ENCODE results near the gene RASGRP4.
"Not testable (repeated sequence)": the region's sequence is repeated elsewhere in the genome, so short reads cannot be mapped to it uniquely, and the experiment has no call there.

The RASGRP4 gene, protein sequence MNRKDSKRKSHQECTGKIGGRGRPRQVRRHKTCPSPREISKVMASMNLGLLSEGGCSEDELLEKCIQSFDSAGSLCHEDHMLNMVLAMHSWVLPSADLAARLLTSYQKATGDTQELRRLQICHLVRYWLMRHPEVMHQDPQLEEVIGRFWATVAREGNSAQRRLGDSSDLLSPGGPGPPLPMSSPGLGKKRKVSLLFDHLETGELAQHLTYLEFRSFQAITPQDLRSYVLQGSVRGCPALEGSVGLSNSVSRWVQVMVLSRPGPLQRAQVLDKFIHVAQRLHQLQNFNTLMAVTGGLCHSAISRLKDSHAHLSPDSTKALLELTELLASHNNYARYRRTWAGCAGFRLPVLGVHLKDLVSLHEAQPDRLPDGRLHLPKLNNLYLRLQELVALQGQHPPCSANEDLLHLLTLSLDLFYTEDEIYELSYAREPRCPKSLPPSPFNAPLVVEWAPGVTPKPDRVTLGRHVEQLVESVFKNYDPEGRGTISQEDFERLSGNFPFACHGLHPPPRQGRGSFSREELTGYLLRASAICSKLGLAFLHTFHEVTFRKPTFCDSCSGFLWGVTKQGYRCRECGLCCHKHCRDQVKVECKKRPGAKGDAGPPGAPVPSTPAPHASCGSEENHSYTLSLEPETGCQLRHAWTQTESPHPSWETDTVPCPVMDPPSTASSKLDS

DNA sequence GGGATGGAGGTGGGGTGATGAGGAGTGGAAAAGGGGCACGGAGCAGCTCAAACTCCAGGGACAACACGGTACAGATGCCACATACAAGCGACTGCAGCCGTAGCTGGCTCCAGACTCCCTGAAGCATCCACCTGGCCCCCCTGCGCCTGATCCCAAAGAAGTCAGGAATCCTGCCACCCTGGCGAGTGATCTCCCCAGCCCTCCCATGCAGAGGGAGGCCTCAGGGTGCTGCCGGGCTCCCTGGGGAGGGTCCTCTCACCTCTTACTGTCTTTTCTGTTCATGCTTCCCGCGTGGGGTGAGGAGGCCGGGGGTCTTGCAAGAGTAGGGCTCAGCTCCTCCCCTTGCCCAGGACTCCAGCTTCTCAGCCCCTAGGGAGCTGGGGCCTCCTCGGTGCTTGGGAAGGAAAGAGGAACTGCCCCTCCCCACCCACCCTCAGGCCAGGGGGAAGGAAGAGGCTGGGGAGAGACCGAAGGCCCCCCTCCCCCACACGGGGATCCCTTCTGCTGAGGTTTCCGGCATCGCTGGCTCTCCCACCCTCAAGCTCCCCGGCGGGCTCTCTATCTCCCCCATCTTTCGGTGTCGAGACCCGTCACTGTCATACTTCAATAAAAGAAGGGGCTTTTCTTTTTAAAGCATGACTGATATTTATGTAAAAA is at the start of gene RASGRP4:
Gene RASGRP4 (minus strand): TSS at position 410 of the 657 bp plus-strand sequence. CDS start 128 bp downstream, at position 282.
- H3K4me3 ChIP-seq (ENCODE audit: low read depth, low read length): no peak within 1 kb of the TSS
- TF ChIP-seq, protein P1, sequence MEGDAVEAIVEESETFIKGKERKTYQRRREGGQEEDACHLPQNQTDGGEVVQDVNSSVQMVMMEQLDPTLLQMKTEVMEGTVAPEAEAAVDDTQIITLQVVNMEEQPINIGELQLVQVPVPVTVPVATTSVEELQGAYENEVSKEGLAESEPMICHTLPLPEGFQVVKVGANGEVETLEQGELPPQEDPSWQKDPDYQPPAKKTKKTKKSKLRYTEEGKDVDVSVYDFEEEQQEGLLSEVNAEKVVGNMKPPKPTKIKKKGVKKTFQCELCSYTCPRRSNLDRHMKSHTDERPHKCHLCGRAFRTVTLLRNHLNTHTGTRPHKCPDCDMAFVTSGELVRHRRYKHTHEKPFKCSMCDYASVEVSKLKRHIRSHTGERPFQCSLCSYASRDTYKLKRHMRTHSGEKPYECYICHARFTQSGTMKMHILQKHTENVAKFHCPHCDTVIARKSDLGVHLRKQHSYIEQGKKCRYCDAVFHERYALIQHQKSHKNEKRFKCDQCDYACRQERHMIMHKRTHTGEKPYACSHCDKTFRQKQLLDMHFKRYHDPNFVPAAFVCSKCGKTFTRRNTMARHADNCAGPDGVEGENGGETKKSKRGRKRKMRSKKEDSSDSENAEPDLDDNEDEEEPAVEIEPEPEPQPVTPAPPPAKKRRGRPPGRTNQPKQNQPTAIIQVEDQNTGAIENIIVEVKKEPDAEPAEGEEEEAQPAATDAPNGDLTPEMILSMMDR (IDR thresholded peaks at IDR 0.05; ENCODE audit: low read depth, low read length): no peak

DNA sequence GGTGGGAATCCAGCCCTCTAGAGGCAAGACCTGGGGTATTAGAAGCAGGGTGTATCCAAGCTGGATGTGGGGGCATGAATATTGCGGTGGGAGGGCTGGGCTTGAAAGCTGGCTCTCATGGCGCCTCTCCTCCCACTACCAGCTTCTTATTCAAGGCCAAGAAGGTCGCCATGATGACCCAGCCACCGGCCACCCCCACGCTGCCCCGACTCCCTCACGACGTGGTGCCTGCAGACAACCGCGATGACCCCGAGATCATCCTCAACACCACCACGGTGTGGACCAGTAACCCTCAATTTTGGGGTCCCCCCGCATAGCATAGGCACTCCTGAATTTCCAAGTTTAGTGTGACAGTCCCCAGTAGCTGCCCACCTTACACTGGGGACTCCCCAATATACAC is 49.2 kb upstream of the RASGRP4 start:
- TF ChIP-seq, protein P1 (IDR thresholded peaks at IDR 0.05; ENCODE audit: low read depth, low read length): no peak
- no peak overlapping the region for H3K4me3 ChIP-seq (ENCODE audit: low read depth, low read length)

DNA sequence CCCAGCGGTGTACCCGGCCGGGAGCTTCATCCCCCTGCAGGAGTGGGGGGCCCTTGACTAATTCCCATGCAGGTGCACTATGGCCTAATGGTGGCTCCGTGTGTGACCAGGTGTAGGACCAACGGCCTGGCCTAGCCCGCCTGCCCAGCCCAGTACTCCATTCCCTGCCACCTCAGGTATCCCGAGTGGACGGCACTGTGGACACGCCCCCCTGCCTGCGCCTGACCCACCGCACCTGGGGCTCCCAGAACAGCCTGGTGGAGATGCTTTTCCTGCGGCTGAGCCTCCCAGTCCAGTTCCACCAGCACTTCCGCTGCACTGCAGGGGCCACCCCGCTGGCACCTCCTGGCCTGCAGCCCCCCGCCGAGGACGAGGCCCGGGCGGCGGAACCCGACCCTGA is 47.2 kb upstream of the RASGRP4 start:
- TF ChIP-seq, protein P1 (IDR thresholded peaks at IDR 0.05; ENCODE audit: low read depth, low read length): no peak
- H3K4me3 ChIP-seq (ENCODE audit: low read depth, low read length): no peak overlapping the region

DNA sequence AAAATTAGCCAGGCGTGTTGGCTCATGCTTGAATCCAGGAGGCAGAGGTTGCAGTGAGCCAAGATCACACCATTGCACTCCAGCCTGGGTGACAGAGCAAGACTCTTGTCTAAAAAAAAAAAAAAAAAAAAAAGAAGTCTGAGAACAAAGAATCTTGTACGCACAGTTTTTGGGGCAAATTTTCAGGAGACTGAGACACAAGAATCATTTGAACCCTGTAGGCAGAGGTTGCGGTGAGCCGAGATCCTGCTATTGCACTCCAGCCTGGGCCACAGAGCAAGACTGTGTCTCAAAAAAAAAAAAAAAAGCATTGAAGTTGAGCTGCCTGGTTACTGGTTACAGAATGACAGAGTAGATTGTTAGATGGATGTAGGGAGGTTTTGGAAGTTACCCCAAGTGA is 46.7 kb upstream of the RASGRP4 start:
- H3K4me3 ChIP-seq (ENCODE audit: low read depth, low read length): not testable (repeated sequence)

DNA sequence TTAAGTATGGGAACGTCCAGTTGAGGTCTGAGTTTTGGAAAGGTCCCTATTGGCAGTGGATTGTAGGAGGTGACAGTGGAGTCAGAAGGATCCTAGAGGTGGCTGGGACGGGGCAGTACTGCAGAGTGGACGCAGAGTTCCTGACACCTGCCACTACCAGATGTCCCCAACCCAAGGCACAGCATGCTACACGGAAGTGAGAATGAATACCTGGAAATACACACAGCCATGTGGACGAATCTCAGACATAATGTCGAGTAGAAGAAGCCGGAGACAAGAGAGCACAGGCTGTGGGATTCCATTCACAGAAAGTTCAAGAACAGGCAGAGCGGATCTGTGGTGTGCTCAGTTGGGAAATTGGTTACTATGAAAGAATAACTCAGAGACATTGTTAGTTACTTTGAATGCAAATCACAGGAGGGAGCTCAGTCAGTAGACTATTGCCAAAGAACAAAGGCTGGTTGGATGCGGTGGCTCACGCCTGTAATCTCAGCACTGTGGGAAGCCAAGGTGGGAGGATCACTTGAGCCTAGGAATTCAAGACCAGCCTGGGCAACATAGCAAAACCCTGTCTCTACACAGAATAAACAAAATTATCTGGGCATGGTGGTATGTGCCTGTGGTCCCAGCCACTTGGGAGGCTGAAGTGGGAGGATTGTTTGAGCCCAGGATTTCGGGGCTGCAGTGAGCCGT is 44.9 kb upstream of the RASGRP4 start:
- TF ChIP-seq, protein P1 (IDR thresholded peaks at IDR 0.05; ENCODE audit: low read depth, low read length): no peak
- H3K4me3 ChIP-seq (ENCODE audit: low read depth, low read length): no peak overlapping the region

DNA sequence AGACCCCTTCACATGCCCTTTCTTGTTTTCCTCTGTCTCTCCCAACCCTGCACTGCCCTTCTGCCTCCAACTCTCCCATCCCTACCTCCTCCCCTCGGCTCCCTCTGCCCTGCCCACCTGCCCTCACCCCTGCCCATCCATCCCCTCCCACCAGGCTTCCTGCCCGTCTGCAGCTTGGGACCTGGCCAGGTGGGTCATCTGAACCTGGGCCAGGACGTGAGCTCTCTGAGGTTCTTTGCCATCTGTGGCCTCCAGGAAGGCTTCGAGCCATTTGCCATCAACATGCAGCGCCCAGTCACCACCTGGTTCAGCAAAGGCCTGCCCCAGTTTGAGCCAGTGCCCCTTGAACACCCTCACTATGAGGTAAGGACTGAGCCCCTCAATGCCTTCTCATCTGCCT is 43.1 kb upstream of the RASGRP4 start:
- TF ChIP-seq, protein P1 (IDR thresholded peaks at IDR 0.05; ENCODE audit: low read depth, low read length): no peak
- no peak overlapping the region for H3K4me3 ChIP-seq (ENCODE audit: low read depth, low read length)
